HG02885 (cell line): ENCODE data around the gene STAG1.
"Not testable (repeated sequence)": the region's sequence is repeated elsewhere in the genome, so short reads cannot be mapped to it uniquely, and the experiment has no call there.

Experiments used
- ATAC-seq: cut with Tn5 transposase; IDR thresholded peaks from one replicate; pipeline ENCODE4 v1.9.1; 2021; ENCODE audit warnings: mild to moderate bottlenecking; ENCODE audit not compliant: unreplicated experiment, poor library complexity

Gene STAG1

GRCh38 chr3:136543385-136543784 lies 208.8 kb downstream of the STAG1 start:
- no peak for ATAC-seq

DNA sequence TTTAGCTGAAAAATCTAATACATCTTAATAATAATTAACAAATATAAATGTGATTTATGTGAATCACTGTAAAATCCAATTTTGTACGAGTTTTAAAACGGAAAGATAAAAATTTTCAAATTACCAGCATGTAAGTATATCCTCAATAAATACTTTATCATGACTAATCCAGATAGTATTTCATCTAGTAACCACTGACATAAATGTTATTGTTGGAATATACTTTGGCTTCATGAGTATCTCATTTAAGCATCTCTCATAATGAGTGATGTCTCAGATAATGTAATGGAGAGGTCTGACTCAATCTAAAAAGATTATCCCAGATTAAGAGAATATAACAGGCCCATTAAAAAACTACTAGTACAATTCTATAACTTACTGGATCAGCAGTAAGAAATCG lies 216.3 kb downstream of the STAG1 start:
- ATAC-seq = no peak

DNA sequence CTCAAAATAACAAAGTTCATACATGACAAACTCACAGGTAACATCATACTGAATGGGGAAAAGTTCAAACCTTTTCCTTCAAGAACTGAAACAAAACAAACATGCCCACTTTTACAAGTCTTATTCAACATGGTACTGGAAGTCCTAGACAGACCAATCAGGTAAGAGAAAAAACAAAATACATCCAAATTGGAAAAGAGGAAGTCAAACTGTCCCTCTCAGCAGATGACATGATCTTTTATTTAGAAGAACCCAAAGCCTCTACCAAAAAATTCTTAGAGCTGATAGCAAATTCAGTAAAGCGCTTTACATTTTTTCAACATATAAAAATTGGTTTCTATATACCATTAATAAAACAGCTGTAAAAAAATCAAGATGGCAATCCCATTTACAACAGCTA lies 219.4 kb downstream of the STAG1 start:
- no peak for ATAC-seq

- no peak for ATAC-seq
Measured at GRCh38 chr3:136518102-136518501, 234.1 kb downstream of the STAG1 start.

DNA sequence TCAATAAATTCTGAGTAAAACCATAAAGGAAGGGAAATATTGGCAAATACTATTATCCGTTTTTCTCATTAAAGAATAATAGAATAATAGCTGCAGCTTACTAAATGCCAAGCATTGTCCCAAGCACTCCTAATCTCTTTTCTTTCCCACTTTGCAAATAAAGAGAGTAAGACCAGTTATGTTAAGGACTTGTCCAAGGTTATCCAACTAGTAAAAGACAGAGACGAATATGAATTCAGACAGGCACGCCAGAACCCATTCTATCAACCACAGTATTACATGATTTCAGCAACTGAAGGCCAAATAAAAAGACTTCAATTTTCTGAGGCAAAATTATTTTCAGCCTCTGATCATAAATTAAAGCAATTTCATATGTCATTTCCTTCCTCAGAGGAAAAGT lies 235.5 kb downstream of the STAG1 start:
- no peak for ATAC-seq

DNA sequence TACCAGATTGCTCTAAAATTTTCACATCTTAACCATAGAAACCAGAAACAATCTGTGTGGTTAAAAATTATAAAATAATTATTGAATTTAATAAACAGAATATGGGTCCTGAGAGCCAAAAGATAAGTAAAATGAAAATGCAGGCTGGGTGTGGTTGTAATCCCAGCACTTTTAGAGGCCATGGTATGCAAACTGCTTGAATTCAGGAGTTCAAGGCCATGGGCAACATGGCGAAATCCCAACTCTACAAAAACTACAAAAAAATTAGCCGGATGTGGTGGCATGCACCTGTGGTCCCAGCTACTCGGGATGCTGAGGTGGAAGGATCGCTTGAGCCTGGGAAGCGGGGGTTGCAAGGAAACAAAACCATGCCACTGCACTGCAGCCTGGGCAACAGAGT lies 236.1 kb downstream of the STAG1 start:
- ATAC-seq = no peak

- ATAC-seq = not testable (repeated sequence)
Measured at GRCh38 chr3:136514533-136514932, 237.6 kb downstream of the STAG1 start.

DNA sequence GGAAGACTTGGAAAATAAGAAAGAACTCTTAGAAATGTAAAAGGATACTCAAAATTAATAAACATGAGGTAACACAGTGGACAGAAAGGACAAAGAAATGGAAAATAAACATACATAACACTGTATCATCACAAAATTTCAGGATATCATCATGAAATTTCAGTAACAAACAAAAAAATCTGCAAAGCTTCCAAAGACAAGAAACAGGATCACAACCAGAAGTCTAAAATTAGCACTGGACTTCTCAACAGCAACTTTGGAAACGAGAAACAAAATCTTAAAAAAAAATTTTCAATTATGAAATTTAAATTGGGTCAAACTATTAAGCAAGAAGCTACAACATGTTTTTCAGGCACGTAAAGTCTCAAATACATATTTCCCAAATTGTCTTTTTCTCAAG lies 238.8 kb downstream of the STAG1 start:
- ATAC-seq = no peak

DNA sequence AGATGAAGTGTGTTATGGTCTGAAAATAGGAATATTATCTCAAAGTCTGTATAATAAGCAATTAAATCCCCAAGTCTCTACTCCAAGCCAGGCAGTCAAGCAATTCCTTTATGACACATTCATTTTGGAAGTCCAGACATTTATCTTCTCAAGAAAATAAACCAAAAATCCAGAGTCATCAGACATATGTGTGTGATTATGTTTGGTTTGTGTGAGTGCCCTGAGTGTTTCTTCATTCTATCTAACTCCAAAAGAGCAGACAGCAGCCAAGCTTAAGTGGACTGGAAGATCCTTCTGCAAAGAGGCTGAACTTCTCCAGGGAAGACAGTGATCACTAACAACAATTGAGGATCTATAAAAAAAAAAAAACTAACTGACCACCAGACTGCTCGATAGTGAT lies 239.8 kb downstream of the STAG1 start:
- no peak for ATAC-seq

DNA sequence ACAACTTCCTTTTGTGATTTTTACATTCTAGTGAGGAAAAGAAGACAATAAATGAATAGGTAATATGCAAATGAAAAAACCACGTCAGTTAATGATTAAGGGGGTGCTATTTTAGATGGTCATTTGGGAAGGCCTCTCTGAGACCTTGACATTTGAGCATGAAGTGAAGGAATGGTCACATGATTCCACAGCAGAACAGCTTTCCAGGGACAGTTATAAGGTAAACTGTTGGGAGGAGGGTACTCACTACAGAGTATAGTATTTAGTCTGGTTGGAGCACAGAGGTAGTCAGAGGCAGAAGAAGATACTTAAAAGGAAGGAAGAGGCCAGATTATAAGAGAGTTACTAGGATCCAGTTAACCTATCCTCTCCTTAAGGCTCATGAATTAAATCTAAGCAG lies 246.5 kb downstream of the STAG1 start:
- no peak for ATAC-seq

GRCh38 chr3:136503056-136503455 lies 249.1 kb downstream of the STAG1 start:
- ATAC-seq = no peak

DNA sequence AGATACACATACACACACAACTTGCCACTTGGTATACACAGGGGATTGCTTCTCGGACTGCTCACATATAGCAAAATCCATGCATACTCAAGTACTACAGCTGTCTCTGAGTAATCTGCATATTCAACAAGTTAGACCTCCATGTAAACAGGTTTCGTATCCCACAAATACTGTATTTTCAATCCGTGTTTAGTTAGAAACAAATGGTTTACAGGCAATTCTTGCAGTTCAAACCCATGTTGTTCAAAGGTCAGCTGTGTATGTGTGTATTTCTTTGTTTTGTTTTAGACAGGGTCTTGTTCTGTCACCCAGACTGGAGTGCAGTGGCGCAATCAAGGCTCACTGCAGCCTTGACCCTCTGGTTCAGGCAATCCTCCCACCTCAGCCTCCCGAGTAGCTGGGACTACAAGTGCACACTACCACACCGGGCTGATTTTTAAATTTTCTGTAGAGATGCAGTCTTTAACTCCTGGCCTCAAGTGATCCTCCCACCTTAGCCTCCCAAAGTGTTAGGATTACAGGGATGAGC lies 253.2 kb downstream of the STAG1 start:
- ATAC-seq = no peak

- no peak for ATAC-seq
Measured at GRCh38 chr3:136495213-136495612, 257.0 kb downstream of the STAG1 start.

- no peak for ATAC-seq
Measured at GRCh38 chr3:136490646-136491405, 261.4 kb downstream of the STAG1 start.

GRCh38 chr3:136485777-136486176 lies 266.4 kb downstream of the STAG1 start:
- no peak for ATAC-seq

- ATAC-seq = no peak
Measured at GRCh38 chr3:136476280-136476679, 275.9 kb downstream of the STAG1 start.

DNA sequence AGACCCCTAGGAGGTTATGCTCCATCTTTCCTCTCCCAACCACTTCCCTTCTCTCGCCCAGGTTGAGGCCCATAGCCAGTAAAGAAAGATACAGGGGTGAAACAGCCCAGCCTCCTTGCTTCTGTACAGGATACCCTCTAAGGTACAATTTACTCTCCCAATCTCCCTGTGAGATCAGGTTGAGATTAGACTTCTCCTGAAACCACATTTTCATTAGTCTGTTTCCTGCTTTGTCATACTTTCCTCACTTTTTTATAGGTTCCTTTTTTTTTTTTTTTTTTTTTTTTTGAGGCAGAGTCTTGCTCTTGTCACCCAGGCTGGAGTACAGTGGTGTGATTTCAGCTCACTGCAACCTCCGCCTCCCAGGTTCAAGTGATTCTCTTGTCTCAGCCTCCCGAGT lies 277.3 kb downstream of the STAG1 start:
- not testable (repeated sequence) for ATAC-seq

GRCh38 chr3:136473716-136474326 lies 278.4 kb downstream of the STAG1 start:
- ATAC-seq = no peak

DNA sequence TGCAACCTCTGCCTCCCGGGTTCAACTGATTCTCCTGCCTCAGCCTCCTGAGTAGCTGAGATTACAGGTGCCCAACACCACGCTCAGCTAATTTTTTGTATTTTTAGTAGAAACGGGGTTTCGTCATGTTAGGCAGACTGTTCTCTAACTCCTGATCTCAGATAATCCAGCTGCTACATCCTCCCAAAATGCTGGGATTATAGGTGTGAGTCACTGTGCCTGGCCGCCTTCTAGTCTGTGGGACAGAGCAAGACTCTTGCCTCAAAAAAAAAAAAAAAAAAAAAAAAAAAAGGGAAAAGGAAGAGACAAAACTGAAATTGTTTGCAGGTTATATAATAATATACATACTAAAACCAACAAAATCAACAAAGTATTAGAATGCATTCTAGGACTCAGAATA lies 286.9 kb downstream of the STAG1 start:
- no peak for ATAC-seq

DNA sequence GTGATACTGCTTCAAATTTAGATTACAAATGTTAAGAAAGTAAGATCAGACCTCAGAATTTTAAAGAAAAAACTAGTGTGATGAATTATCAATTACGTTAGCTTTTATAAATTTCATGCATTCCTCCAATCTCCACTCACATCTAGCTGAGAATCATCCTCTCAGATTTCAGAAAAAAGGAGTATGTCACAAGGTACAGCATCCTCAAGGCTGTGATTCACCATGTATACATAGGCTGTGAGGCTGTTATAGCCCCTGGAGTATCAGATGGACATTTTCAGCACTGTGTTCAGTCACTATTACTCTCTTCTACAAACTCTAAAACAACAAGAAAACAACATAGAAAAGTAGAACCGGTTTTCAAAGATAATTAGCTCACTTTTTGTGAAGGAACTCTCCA lies 287.7 kb downstream of the STAG1 start:
- ATAC-seq = no peak

DNA sequence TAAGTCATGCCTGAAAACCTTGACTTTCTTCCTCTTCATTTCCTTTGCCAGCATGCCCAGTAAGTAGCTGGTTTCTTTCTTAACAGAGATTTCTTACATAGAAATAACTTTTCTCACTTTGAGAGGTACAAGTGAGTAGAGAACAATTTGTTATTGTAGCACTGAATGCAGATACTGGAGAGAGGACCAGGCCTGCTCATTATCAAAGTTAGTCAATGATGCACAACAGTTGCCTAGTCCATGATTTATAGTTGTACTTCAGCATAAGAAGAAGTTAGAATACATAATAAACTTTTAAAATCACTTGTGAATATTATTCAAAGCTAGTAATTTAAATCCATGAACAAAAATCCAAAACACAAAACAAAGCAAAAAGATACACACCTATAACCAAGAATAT lies 289.0 kb downstream of the STAG1 start:
- ATAC-seq = no peak

DNA sequence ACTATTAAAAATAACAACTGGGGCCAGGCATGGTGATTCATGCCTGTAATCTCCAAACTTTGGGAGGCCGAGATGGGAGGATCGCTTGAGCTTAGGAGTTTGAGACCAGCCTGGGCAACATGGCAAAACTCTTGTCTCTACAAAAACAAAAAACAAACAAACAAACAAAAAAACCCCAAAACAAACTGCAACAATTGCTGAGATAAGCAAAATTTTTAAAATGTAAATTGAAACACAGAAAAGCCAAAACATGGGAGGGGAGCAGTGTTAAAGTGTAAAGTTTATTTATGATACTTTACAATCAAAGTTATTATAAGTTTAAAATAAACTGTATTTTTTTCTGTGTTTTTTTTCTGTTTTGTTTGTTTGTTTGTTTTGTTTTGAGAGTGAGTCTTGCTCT lies 294.4 kb downstream of the STAG1 start:
- ATAC-seq = no peak
